Trophoblast cell (in vitro differentiated cells and primary cell): ENCODE data around the gene PLXNA2.

ENCODE experiments used
- DNase-seq, 2 donors: peaks; one replicate each; pipeline ENCODE4 v3.0.0-alpha.2; 2016
- H2AFZ ChIP-seq: 2 replicates; pipeline ENCODE4 v1.6.1; 2013; ENCODE audit warnings: low read length, moderate library complexity, mild to moderate bottlenecking; ENCODE audit not compliant: insufficient read depth, poor library complexity
- H2AK5ac ChIP-seq: 2 replicates; pipeline ENCODE4 v1.6.1; 2013; ENCODE audit warnings: mild to moderate bottlenecking, low read length
- H2BK120ac ChIP-seq: 2 replicates; pipeline ENCODE4 v1.6.1; 2013; ENCODE audit warnings: low read length, mild to moderate bottlenecking, moderate library complexity; ENCODE audit not compliant: insufficient read depth, poor library complexity
- H2BK12ac ChIP-seq: 2 replicates; pipeline ENCODE4 v1.6.1; 2013; ENCODE audit warnings: mild to moderate bottlenecking, low read length, moderate library complexity
- H2BK5ac ChIP-seq: 2 replicates; pipeline ENCODE4 v1.6.1; 2013; ENCODE audit warnings: low read length, low read depth, moderate library complexity, mild to moderate bottlenecking; ENCODE audit not compliant: poor library complexity
- H3K14ac ChIP-seq: 2 replicates; pipeline ENCODE4 v1.6.1; 2013; ENCODE audit warnings: mild to moderate bottlenecking, low read length
- H3K18ac ChIP-seq: 2 replicates; pipeline ENCODE4 v1.6.1; 2013; ENCODE audit warnings: mild to moderate bottlenecking, low read length
- H3K23ac ChIP-seq: 2 replicates; pipeline ENCODE4 v1.6.1; 2013; ENCODE audit warnings: low read length
- H3K27ac ChIP-seq: 2 replicates; pipeline ENCODE4 v1.5.1; 2013; ENCODE audit warnings: low read depth, mild to moderate bottlenecking, inconsistent platforms, low read length, moderate library complexity
- H3K27me3 ChIP-seq: 2 replicates; pipeline ENCODE4 v1.6.1; 2013; ENCODE audit warnings: inconsistent platforms, mild to moderate bottlenecking, low read length, moderate library complexity; ENCODE audit not compliant: insufficient read depth
- H3K36me3 ChIP-seq, 2 experiments: 1 replicate in 1 of 2; 2 replicates in 1 of 2; pipeline ENCODE4 v1.6.1; 2013; ENCODE audit warnings: low read length in 2 of 2, mild to moderate bottlenecking in 2 of 2, moderate library complexity in 1 of 2; ENCODE audit not compliant: insufficient read depth in 2 of 2, control insufficient read depth in 1 of 2
- H3K4ac ChIP-seq: 2 replicates; pipeline ENCODE4 v1.6.1; 2013; ENCODE audit warnings: low read depth, mild to moderate bottlenecking, low read length, moderate library complexity
- H3K4me1 ChIP-seq, 2 experiments: 1 replicate in 1 of 2; 2 replicates in 1 of 2; pipeline ENCODE4 v1.6.1; 2013; ENCODE audit warnings: low read length in 2 of 2, mild to moderate bottlenecking in 2 of 2, moderate library complexity in 1 of 2; ENCODE audit not compliant: insufficient read depth in 2 of 2, control insufficient read depth in 1 of 2
- H3K4me2 ChIP-seq: 2 replicates; pipeline ENCODE4 v1.6.1; 2013; ENCODE audit warnings: inconsistent platforms, mild to moderate bottlenecking, low read length, moderate library complexity
- H3K4me3 ChIP-seq: 2 replicates; pipeline ENCODE4 v1.5.1; 2013; ENCODE audit warnings: mild to moderate bottlenecking, low read depth, low read length, inconsistent platforms
- H3K79me1 ChIP-seq: one replicate; pipeline ENCODE4 v1.6.1; 2013; ENCODE audit warnings: low read length
- H3K79me2 ChIP-seq: 2 replicates; pipeline ENCODE4 v1.6.1; 2013; ENCODE audit warnings: low read length, mild to moderate bottlenecking; ENCODE audit not compliant: control insufficient read depth, insufficient read depth, poor library complexity
- H3K9ac ChIP-seq: 2 replicates; pipeline ENCODE4 v1.6.1; 2013; ENCODE audit warnings: mild to moderate bottlenecking, low read length
- H3K9me3 ChIP-seq: 2 replicates; pipeline ENCODE4 v1.6.1; 2013; ENCODE audit warnings: low read depth, mild to moderate bottlenecking, control low read depth, inconsistent platforms, low read length; ENCODE audit not compliant: insufficient read depth
- H4K12ac ChIP-seq: 2 replicates; pipeline ENCODE4 v1.6.1; 2013; ENCODE audit warnings: low read depth, mild to moderate bottlenecking, low read length, moderate library complexity
- H4K8ac ChIP-seq: 2 replicates; pipeline ENCODE4 v1.6.1; 2013; ENCODE audit warnings: low read depth, mild to moderate bottlenecking, low read length, moderate library complexity
- H4K91ac ChIP-seq: one replicate; pipeline ENCODE4 v1.6.1; 2013; ENCODE audit warnings: low read depth, mild to moderate bottlenecking, low read length, moderate library complexity
- WGBS: extraction: QIAGEN DNeasy Blood & Tissue Kit; methylation state at CpG from one replicate; pipeline ENCODE4 v1.1.7; 2013; ENCODE audit warnings: missing lambda C conversion rate; ENCODE audit not compliant: insufficient read length, insufficient coverage; ENCODE audit errors: extremely low coverage; 5-methylcytosine and 5-hydroxymethylcytosine counted together

PLXNA2 gene

GRCh38 chr1:208053661-208054060 is 190.5 kb downstream of the PLXNA2 start:
- no peak overlapping the region for H2BK12ac ChIP-seq
- H3K27ac ChIP-seq = no peak overlapping the region
- H2BK5ac ChIP-seq = no peak overlapping the region
- no peak overlapping the region for H4K91ac ChIP-seq
- H3K4me1 ChIP-seq = peaks cover 8 to 10% of the 10 kb centered on the region in 2 experiments
- no peak overlapping the region for H2AK5ac ChIP-seq
- peaks cover 43 to 71% of the 10 kb centered on the region in 2 experiments for H3K36me3 ChIP-seq
- H3K23ac ChIP-seq = no peak overlapping the region
- no peak overlapping the region for H3K9ac ChIP-seq
- no peak for DNase-seq
- H4K8ac ChIP-seq = no peak overlapping the region
- no peaks in the 10 kb centered on the region for H3K79me1 ChIP-seq
- no peak overlapping the region for H3K4me3 ChIP-seq
- no peak overlapping the region for H2AFZ ChIP-seq
- H3K18ac ChIP-seq = no peak overlapping the region
- H3K4me2 ChIP-seq = no peak overlapping the region
- H2BK120ac ChIP-seq = no peak overlapping the region
- no CpG with 5 or more reads among the region's 7 CpGs for WGBS
- no peaks in the 10 kb centered on the region for H3K9me3 ChIP-seq
- H3K79me2 ChIP-seq = no peaks in the 10 kb centered on the region
- no peaks in the 10 kb centered on the region for H3K27me3 ChIP-seq
- no peak overlapping the region for H3K14ac ChIP-seq
- no peak overlapping the region for H3K4ac ChIP-seq
- H4K12ac ChIP-seq = no peak overlapping the region

GRCh38 chr1:208052926-208053407 is 191.2 kb downstream of the PLXNA2 start:
- Histone ChIP-seq H3K18ac (no peak overlapping the region), H3K9ac (no peak overlapping the region), H4K8ac (no peak overlapping the region), H3K4me2 (no peak overlapping the region), H3K4me3 (no peak overlapping the region), H2BK5ac (no peak overlapping the region), H3K9me3 (no peaks in the 10 kb centered on the region), H3K4ac (no peak overlapping the region), H4K12ac (no peak overlapping the region), H3K4me1 (peaks cover 12 to 14% of the 10 kb centered on the region in 2 experiments), H3K36me3 (peaks cover 42 to 68% of the 10 kb centered on the region in 2 experiments), H2AFZ (no peak overlapping the region), H2BK120ac (no peak overlapping the region), H3K27ac (no peak overlapping the region), H3K79me2 (no peaks in the 10 kb centered on the region), H3K23ac (no peak overlapping the region), H2AK5ac (no peak overlapping the region), H3K27me3 (no peaks in the 10 kb centered on the region), H3K14ac (no peak overlapping the region), H2BK12ac (no peak overlapping the region), H3K79me1 (no peaks in the 10 kb centered on the region), H4K91ac (no peak overlapping the region)
- WGBS = no CpG with 5 or more reads among the region's 3 CpGs
- DNase-seq = peak; percentile 88 to 91

GRCh38 chr1:208052135-208052534 is 192.0 kb downstream of the PLXNA2 start:
- no peak overlapping the region for H3K14ac ChIP-seq
- H3K4ac ChIP-seq = no peak overlapping the region
- H3K36me3 ChIP-seq = peaks cover 47 to 66% of the 10 kb centered on the region in 2 experiments
- no peak overlapping the region for H2AFZ ChIP-seq
- no peak overlapping the region for H3K23ac ChIP-seq
- H2BK5ac ChIP-seq = no peak overlapping the region
- peaks cover 12 to 14% of the 10 kb centered on the region in 2 experiments for H3K4me1 ChIP-seq
- DNase-seq = peak; percentile 52 to 65
- no peak overlapping the region for H4K91ac ChIP-seq
- H3K9ac ChIP-seq = no peak overlapping the region
- H3K4me2 ChIP-seq = no peak overlapping the region
- no peaks in the 10 kb centered on the region for H3K27me3 ChIP-seq
- no peaks in the 10 kb centered on the region for H3K79me1 ChIP-seq
- no peak overlapping the region for H4K12ac ChIP-seq
- H2AK5ac ChIP-seq = no peak overlapping the region
- no peak overlapping the region for H3K4me3 ChIP-seq
- no peak overlapping the region for H3K18ac ChIP-seq
- H3K79me2 ChIP-seq = no peaks in the 10 kb centered on the region
- H3K27ac ChIP-seq = no peak overlapping the region
- H4K8ac ChIP-seq = no peak overlapping the region
- WGBS = no CpG with 5 or more reads among the region's 8 CpGs
- no peaks in the 10 kb centered on the region for H3K9me3 ChIP-seq
- H2BK12ac ChIP-seq = no peak overlapping the region
- H2BK120ac ChIP-seq = no peak overlapping the region

- H3K9ac ChIP-seq = no peak overlapping the region
- no peak overlapping the region for H3K27ac ChIP-seq
- no peak overlapping the region for H2AFZ ChIP-seq
- H3K27me3 ChIP-seq = no peaks in the 10 kb centered on the region
- DNase-seq = peak; percentile 52 to 83
- H4K8ac ChIP-seq = no peak overlapping the region
- no peak overlapping the region for H3K4ac ChIP-seq
- no peak overlapping the region for H4K12ac ChIP-seq
- H3K4me2 ChIP-seq = no peak overlapping the region
- H3K18ac ChIP-seq = no peak overlapping the region
- no peaks in the 10 kb centered on the region for H3K79me2 ChIP-seq
- H3K14ac ChIP-seq = no peak overlapping the region
- peaks cover 12 to 14% of the 10 kb centered on the region in 2 experiments for H3K4me1 ChIP-seq
- no peaks in the 10 kb centered on the region for H3K9me3 ChIP-seq
- H2AK5ac ChIP-seq = no peak overlapping the region
- H2BK120ac ChIP-seq = no peak overlapping the region
- H3K79me1 ChIP-seq = no peaks in the 10 kb centered on the region
- H3K36me3 ChIP-seq = peaks cover 48 to 64% of the 10 kb centered on the region in 2 experiments
- H2BK12ac ChIP-seq = no peak overlapping the region
- H4K91ac ChIP-seq = no peak overlapping the region
- H2BK5ac ChIP-seq = no peak overlapping the region
- no CpG with 5 or more reads among the region's 3 CpGs for WGBS
- H3K23ac ChIP-seq = no peak overlapping the region
- H3K4me3 ChIP-seq = no peak overlapping the region
These were observed 192.5 kb downstream of the PLXNA2 start for GRCh38 chr1:208051651-208052050.
